NCI-H69 (cell line): ENCODE results near the gene TSR1.

ENCODE experiments used
- DNase-seq: peaks from one replicate; lab custom pipeline; 2025; lab: John Stamatoyannopoulos, UW

The TSR1 gene

DNA sequence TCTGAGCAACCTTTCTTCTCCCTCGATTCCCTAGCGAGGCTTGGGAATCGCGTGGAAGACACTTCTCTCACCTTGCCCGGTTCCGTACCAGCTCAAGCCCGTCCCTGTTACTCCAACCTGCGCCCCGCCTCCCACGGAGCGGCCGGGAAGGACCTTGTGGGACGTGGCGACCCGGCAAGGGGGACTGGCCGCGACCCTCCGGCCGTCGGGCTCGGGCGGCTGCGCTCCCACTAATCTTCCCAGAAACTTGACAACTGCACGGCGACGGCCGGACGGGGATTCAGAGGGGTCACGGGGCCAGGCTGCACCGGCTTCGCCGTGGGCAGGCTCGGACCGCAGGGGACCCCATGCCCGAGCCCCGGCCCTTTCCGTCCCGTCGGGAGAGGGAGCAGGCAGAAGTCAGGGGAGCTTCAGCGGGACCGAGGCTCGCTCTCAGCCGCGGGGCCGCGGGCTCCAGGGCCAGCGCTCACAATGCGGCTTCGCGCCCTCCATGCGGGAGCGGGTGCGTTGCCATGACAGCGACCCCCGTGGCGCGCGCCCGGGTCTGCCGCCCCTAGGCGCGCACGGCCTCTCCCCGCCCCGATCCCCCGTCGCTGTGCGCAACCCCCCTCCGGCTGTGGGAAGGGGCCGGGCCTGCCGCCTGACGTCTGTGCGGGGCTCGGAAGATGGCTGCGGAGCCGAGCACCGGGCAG is 741 bp upstream of the TSR1 start, which contains the start of gene SGSM2:
Gene SGSM2 (plus strand): TSS at position 650 of the 692 bp plus-strand sequence. CDS start 188 bp downstream, outside the sequence.
- DNase-seq: peak; percentile 81

DNA sequence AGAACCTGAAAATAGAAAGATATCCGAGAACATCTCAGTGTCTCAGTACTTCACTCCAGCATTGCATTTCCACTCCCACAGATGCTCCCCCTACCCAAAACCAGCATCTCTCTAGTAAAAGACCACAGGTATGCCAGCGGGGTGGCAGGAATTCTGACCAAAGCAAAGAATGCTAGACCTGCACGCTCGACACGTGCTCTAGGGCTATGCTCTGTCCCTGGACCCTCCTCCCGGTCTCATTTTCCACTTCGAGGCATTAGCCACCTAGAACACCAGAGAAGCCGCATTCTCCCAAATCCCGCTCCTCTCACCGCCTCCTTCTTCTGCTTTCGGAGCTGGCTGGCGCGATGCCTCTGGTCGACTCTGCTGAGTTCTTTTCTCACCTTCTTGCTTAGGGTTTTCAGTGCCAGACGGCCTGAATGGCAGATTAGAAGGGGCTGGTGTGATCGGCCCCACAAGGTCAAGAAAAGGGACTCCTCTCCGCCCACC is 487 bp downstream of the TSR1 start:
- no peak for DNase-seq

DNA sequence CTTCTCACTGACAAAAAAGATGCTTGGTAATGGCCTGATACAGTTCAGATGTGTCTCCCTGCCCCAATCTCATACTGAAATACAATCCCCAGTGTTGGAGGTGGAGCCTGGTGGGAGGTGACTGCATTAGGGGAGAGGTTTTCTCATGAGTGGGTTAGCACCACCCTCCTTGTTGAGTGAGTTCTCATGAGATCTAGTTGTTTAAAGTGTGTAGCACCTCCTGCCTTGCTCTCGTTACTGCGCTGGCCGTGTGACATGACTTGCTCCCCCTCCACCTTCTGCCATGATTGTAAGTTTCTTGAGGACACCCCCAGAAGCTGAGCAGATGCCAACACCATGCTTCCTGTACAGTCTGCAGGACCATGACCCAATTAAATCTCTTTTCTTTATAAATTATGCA is 5.0 kb downstream of the TSR1 start:
- no peak for DNase-seq

DNA sequence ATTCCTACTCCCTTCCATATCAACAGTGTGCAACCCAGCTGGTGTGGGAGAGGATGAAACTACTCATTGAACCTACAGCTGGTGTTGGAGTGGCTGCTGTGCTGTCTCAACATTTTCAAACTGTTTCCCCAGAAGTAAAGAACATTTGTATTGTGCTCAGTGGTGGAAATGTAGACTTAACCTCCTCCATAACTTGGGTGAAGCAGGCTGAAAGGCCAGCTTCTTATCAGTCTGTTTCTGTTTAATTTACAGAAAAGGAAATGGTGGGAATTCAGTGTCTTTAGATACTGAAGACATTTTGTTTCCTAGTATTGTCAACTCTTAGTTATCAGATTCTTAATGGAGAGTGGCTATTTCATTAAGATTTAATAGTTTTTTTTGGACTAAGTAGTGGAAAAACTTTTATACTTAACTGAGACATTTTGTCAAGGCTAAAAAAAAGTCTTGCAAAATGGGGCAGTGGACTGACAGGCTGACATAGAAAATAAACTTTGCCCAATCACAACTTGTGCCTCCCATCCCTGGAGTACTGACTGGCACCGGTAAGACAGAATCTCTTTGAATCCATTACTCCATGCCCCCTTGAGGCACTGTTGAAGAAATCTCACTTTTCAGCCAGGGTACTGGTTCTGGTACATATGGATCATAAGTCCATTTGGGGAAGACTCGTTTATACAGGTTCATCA is 12.5 kb downstream of the TSR1 start:
- no peak for DNase-seq

DNA sequence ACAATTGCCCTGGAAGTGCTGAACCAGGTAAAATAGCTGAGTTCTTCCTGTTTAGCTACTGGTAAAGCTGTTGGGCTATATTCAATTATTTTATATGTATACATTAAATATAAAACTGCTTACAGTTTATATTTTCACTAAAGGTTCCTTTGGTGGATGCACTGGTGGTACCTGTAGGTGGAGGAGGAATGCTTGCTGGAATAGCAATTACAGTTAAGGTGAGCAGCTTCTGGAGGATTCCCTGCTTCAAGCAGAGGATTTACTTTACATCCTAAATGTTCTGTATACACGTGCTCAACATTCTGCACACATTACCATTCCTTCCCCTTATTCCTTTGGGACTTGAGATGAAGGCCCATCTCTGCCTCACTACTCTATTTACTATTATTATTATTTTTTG is 14.9 kb downstream of the TSR1 start:
- no peak for DNase-seq

DNA sequence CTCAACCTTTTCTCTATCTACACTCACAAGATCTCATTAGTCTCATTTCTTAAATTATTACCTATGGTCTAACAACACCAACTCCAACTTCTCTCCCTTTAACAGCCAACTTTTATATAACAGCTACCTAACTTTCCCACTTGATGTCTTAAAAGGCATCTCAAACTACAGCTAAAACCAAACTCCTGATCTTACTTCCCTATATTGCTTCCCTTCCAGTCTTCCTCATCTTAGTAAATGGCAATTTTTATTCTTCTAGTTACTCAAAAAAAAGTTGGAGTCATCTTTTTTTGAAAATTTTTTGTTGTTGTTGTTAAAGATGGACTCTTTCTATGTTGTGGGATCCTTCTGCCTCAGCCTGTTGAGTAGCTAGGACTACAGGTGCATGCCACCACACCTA is 17.2 kb downstream of the TSR1 start:
- no peak for DNase-seq

DNA sequence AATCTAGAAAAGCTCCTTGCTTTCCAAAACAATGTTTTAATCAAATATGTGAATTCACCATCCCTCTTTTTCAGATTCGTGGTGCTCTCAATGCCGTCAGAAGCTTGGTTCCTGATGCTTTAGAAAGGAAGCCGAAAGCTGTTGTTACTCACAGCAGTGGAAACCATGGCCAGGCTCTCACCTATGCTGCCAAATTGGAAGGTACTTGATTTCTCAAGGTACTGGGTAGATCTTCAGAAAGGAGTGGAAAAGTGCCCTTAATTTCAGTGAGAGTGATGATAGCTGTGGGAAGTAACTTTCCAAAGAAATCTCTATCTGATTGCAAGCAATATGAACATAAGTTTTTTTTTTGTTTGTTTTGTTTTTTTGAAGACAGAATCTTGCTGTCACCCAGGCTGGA is 18.5 kb downstream of the TSR1 start:
- DNase-seq: peak; percentile 52

DNA sequence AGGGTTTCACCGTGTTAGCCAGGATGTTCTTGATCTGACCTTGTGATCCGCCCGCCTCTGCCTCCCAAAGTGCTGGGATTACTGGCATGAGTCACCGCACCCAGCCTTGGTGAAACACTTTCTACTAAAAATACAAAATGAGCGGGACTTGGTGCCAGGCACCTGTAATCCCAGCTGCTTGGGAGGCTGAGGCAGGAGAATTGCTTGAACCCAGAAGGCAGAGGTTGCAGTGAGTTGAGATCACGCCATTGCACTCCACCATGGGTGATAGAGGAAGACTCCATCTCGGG is 19.4 kb downstream of the TSR1 start:
- peak; percentile 38 for DNase-seq

DNA sequence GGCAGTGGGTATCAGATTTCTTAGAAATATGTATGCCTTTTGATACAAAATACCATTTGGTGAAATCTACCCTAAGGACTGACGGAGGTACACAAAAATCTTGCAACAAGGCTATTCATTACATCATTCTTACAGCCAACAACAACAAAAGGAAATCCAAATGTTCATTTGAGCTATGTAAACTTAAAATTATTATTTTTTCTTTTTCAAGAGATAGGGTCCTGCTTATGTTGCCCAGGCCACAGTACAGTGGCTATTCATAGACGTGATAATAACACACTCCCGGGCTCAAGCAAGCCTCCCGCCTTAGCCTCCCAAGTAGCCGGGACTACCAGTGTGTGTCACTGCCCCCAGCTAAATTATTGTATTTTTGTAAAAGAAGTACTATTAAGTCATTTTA is 23.5 kb downstream of the TSR1 start:
- DNase-seq: no peak

DNA sequence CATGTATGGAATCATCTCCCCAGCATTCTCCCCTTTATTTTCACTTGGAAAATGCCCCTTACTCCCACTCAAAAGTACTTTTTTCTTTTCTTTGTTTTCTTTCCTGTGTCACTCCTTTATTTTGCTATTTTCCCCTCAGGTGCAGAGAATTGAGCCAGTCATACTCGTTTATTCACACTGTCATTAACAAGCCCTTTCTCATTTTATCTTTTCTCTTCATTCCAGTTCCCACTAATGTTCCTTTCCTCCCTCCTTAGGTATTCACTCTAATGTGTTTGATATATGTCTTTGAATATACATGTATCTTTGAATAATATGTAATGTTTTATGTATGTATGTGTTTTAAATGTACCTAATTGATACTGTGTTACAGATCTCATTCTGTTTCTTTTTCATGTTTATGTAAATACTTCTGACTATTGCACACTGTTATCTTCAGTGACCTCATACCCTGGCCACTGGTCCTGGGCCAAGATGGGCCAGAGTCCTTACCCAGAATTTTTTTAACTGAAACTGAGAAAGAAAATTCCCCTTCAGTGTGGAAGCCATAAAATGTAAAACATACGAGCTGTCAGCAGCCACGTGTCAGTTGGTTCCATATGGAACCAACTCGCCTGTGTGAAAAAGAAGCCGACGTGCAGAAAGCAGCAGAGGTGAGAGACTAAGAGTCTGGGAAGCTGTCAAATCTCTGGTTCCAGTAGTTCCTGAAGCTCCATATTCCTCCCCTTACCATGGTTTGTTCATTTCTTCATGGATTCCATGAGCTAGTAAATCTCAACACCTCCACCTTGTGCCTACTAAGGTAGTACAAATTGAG is 26.7 kb downstream of the TSR1 start:
- DNase-seq: no peak

DNA sequence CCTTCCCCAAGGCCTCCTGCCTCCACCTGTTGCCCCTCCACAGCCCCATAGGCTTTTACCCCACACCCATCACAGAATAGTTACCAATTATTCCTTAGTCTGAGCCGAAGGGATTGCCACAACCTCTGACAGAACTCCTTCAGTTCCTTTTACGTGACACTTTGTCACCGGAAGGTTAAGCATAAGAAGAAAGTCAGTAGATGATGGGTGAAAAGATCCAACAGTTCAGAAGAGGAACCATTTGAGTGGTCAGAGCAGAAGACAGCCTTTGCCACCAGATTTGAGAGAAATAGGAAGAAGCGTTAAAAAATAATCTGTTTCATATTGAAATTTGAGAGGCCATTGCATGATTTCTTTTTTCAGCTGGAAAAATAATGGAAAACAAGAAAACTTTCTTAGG is 31.3 kb downstream of the TSR1 start:
- DNase-seq: no peak

DNA sequence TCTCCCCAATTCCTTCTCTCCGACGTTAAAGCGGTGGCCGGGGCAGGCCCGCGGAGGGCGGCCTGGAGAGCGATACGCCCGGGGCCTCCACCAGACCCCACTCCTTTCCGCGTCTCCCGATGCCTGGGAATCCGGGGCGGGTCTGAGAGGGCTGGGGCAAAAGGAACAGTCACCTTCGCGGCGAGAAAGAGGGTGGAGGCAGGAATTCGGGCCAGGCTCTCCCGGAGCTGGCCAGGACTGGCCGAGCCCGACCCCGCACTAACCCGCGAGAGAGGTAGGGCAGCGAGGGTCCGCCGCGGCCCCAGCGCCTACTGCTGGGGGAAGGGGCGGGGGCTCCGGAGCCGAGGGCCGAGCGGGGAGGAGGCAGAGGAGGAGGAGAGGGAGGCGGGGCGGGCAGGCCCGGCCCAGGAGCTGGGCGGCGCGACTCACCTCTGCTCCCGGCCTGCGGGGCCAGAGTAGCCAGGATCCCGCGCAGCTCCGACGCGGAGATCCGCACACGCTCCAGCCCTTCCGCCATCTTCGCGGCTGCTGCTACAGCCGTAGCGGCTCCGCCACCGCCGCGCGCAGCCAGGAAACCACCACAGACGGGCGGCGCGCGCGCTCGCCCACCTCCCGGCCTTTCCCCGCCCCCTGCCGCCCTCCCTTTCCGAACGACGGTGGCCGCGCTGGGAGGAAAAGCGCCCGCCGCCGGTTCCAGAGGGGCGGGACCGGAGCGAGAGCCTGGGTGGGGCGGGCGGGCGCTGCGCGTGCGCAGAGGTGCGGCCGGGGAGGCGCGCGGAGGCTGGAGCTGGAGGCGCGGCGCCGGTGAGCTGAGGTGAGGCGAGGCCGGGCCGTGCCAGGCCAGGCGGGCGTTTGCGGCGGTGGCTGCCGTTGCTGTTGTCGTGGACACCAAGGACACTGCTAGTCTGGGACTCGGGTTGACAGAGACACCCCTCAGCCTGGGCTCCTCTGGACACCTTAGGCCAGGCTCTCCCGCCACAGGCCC is 32.8 kb downstream of the TSR1 start, which contains the start of the genes SMG6 and SRR:
Gene SMG6 (minus strand): TSS at position 582 of the 985 bp plus-strand sequence. CDS start 65 bp downstream, at position 517.
Gene SRR (plus strand): TSS at position 747 of the 985 bp plus-strand sequence. CDS start 11,611 bp downstream, outside the sequence.
- DNase-seq: peak; percentile 92

DNA sequence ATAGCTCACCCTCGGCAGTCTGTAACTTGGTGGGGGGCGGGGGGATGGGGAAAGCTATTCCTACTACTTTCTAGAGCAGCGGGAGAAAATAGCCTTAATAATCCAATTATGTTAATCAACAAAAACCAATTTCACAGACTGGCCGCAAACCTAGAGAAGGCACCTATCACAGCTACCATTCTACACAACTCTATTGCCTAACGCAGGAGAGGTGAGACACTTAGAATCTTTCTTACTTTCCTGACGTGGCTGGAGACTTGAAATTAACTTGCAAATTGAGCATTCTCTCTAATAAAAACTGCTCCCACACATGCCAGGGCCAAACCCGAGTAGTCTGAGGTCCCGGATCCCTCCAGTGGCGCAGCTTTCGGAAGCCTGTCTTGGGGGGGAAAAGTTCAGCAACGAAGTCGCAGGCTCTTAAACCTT is 33.5 kb downstream of the TSR1 start:
- DNase-seq: no peak

DNA sequence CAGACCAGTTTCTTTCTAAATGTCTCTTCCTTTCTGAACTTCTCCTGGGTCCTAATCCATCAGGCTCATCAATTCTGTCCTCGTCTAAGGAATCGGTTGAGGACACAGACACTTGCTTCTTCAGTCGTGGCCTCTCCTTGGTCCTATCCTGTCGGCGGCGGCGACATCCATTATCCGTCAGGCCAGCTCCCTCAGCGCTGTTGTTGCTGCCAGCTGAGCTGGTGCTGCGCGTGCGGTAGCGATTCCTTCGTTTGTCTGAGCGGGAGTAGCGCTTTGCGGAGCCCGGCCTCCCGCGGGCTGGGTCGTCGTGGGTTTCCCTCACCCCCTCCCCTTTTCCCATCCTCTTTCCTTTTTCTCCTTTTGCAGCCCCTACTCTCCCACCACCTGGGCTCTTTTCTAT is 36.5 kb downstream of the TSR1 start:
- DNase-seq: no peak

DNA sequence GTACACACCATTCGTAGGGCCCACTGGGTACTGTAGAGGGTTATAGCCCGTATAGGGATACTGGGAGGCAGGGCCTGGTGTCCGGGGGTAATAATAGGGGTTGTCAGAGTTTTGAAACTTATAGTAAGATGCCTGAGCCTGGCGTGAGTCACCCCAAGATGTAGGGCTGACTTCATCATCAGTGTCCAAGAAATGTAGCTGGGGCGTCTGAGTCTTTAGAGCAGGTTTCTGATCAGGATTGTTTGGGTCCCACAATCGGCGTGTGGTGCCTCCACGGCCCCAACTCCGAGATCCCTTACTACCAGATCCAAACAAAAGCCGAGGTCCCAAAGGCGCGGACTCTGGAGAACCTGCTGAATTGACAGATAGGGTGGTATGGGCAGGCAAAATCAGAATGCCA is 37.1 kb downstream of the TSR1 start:
- DNase-seq: no peak

DNA sequence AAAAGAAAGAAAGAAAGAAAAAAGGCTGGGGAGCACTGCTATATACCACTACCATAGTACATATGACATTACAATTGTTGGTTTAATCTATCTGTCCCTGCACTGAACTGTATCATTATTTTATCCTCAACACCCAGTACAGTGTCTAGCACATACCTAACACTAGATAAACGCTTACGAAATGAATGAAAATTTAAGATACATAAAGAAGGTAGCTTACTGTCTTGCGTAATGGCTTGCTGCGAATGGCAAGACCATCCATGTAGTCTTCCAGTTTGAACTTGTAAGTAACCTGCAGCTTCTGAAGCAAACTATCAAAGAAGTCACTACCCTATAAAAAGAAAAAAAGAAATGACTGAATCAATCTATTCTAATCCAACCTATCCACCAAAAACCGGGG is 39.2 kb downstream of the TSR1 start:
- DNase-seq: no peak

DNA sequence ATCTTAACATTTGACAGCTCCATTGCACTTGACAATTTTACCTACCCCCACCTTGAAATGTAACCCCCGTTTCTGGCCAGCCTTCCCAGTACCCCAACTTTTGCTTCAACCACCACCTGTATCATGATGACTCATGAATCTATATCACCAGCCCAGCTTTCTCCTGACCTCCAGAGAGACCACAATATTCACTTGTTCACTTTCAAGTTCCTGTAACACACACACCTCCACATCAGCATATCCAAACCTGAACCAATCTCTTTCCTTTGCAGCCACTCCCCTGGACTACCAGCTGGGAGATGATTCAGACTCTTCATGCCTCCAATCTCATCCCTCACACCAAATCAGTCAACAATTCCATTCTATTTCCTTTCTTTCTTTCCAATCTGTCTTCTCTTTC is 40.7 kb downstream of the TSR1 start:
- no peak for DNase-seq

DNA sequence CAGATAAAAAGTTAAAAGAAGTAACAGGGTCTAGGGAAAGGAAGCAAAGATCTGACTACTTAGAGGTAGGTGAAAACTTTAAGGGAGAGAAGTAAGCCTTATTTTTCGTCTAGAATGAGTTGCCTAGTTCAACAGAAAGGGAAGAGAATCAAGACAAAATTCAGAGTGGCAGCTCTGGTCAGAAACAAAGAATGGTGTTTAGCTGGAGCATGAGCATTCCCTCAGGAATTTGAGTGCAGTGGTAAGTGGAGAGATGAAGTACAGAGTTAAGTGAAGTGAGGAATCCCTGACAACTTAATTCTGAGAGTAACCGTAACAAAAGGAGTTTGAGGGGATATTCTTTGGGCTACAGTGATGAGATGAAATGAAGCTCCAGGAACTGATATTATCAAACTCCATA is 44.2 kb downstream of the TSR1 start:
- no peak for DNase-seq

DNA sequence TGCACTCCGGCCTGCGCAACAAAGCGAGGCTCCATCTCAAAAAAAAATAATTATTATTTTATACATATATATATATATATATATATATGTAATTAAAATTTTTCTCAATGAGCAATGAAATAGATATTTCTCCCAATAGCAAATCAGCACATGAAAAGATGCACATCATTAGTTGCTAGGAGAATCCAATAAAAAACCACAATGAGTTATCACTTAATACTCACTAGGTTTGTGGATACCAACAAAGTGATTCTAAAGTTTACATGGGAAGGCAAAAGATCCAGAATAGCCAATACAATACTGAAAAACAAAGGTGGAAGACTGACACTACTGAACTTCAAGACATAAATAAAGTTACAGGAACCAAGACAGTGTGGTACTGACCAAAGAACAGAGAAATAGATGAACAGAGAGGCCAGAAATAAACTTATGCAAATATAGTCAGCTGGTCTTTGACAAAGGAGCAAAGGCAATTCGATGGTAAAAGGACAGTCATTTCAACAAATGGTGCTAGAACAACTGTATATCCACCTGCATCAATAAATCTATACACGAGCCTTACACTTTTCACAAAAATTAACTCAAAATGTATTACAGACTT is 46.3 kb downstream of the TSR1 start:
- no peak for DNase-seq

DNA sequence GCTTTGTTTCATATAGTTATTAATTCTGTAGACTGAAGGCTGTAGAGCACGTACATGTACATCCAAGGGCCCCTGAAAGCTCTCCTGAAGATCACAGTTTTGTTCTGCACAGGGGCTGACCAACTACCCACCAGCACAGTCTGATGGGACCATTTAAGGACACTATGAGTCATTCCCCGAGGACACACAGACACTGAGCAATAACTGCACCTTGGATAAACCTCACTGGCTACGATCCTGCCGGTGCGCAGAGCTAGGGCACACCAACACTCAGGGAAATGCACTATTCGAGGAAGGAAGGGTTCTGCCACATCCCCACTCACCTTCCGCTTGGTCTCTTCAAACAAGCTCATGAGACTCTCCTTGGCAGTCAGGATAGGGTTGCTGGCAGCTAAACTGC is 53.0 kb downstream of the TSR1 start:
- no peak for DNase-seq

DNA sequence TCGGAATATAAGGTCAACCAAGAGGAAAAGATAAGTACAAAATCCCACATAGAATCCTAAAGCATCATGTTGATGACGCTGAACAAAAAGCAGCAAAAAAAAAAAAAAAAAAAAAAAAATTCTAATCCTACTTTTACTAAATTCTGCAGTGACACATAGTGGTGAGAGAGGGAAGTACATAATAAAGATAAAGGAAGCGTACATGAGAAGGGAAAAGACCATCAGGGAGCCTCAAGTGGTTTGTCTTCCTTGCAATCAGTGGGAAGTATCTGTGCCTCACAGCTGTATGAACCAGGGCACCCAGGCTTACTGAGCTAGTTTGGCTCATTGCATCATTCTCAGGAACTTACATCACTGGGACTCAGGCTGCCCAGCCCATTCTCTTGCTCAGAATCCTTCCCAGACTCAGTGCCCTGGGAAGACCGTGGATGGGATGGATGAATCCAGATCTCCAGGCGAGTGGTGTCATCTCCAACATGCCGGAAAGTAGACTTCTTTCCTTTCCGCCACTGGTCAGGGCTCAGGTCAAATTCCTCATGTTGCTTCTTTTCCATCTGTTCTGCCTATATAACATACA is 53.9 kb downstream of the TSR1 start:
- DNase-seq: peak; percentile 35
